ENCODE results near the gene COA1. TPM values are rescaled to one million over a fixed set of nuclear protein-coding genes. Genes with fewer than 3 reads are reported as not detected.
A peak's percentile ranks its signal among the peaks of the same experiment; 100 is the strongest.

COA1 gene
- total and polyA plus RNA-seq, 7 experiments from 2014 or later, result 51.3 to 86.6 (median 67.0) TPM

- intact Hi-C loops (cut with micrococcal nuclease), result no loop called here
- ChIA-PET POLR2A (interaction anchor here (1.2 kb wide), 1 partner anchor 15 kb away, joined by 3 read pairs; no protein-coding TSS in a partner anchor), CTCF (interaction anchor here (0.6 kb wide), 1 partner anchor 30 kb away, joined by 4 read pairs; no protein-coding TSS in a partner anchor)
- DNase-seq (no peak), ATAC-seq (no peak)
- Mint-ChIP-seq H3K4me3 (no peak overlapping the region), H3K36me3 (no peaks in the 10 kb centered on the region), H3K27me3 (peaks cover 0 to 10% (median 0%) of the 10 kb centered on the region in 5 donors), H3K27ac (no peak overlapping the region), H3K4me1 (peaks cover 7 to 24% (median 14%) of the 10 kb centered on the region in 7 donors), H3K9me3 (no peaks in the 10 kb centered on the region)
- no peak overlapping the region for H3K4me3 ChIP-seq (ENCODE audit: low read length)
- no peaks in the 10 kb centered on the region for H3K27me3 ChIP-seq (ENCODE audit: control insufficient read depth in 2 of 2, insufficient read depth in 2 of 2, low read length in 2 of 2)
- no peak overlapping the region for H3K27ac ChIP-seq (ENCODE audit: low read depth, low read length)
- no peaks in the 10 kb centered on the region for H3K4me1 ChIP-seq (ENCODE audit: control insufficient read depth in 2 of 2, insufficient read depth in 2 of 2, low read length in 2 of 2)
- no peaks in the 10 kb centered on the region for H3K9me3 ChIP-seq (ENCODE audit: control insufficient read depth in 2 of 3, low read length in 3 of 3)
- H3K36me3 ChIP-seq (ENCODE audit: control insufficient read depth in 2 of 3, insufficient read depth in 3 of 3, low read length in 3 of 3), result peaks cover 0 to 5% (median 0%) of the 10 kb centered on the region in 3 experiments
Measured at GRCh38 chr7:43753843-43754242, 24.5 kb upstream of the COA1 start.

- ChIA-PET CTCF (no interaction called here), POLR2A (no interaction called here)
- H3K4me1 Mint-ChIP-seq, result peaks cover 7 to 24% (median 14%) of the 10 kb centered on the region in 7 donors
- no peak overlapping the region for H3K27ac Mint-ChIP-seq
- no peak for ATAC-seq
- H3K36me3 Mint-ChIP-seq, result no peaks in the 10 kb centered on the region
- H3K27me3 Mint-ChIP-seq, result peaks cover 0 to 10% (median 0%) of the 10 kb centered on the region in 5 donors
- intact Hi-C loops (cut with micrococcal nuclease), result no loop called here
- Histone ChIP-seq H3K9me3 (ENCODE audit: control insufficient read depth in 2 of 3, low read length in 3 of 3) (no peaks in the 10 kb centered on the region), H3K27ac (ENCODE audit: low read depth, low read length) (no peak overlapping the region), H3K36me3 (ENCODE audit: control insufficient read depth in 2 of 3, insufficient read depth in 3 of 3, low read length in 3 of 3) (peaks cover 0 to 4% (median 0%) of the 10 kb centered on the region in 3 experiments), H3K4me1 (ENCODE audit: control insufficient read depth in 2 of 2, insufficient read depth in 2 of 2, low read length in 2 of 2) (no peaks in the 10 kb centered on the region), H3K27me3 (ENCODE audit: control insufficient read depth in 2 of 2, insufficient read depth in 2 of 2, low read length in 2 of 2) (no peaks in the 10 kb centered on the region), H3K4me3 (ENCODE audit: low read length) (no peak overlapping the region)
- H3K4me3 Mint-ChIP-seq, result no peak overlapping the region
- H3K9me3 Mint-ChIP-seq, result no peaks in the 10 kb centered on the region
- no peak for DNase-seq
Measured at GRCh38 chr7:43753271-43753810, 24.0 kb upstream of the COA1 start.

DNA sequence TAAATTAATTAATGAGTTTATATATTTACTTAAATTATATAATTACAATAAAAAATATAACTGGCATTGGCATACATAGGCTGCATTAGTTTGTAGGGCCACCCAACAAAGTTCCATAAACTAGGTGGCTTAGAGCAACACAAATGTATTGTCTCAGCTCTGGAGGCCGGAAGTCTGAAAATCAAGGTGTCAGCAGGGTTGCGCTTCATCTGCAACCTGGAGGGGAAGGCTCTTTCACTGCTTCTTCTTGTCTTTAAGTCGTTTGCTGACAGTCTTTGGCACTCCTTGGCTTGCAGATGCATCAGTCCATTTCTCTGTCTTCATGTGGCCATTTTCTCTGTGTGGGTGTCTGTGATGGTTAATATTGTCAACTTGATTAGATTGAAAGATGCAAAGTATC is 23.1 kb upstream of the COA1 start:
- Histone ChIP-seq H3K36me3 (ENCODE audit: control insufficient read depth in 2 of 3, insufficient read depth in 3 of 3, low read length in 3 of 3) (no peaks in the 10 kb centered on the region), H3K27me3 (ENCODE audit: control insufficient read depth in 2 of 2, insufficient read depth in 2 of 2, low read length in 2 of 2) (no peaks in the 10 kb centered on the region), H3K9me3 (ENCODE audit: control insufficient read depth in 2 of 3, low read length in 3 of 3) (no peaks in the 10 kb centered on the region), H3K27ac (ENCODE audit: low read depth, low read length) (no peak overlapping the region), H3K4me1 (ENCODE audit: control insufficient read depth in 2 of 2, insufficient read depth in 2 of 2, low read length in 2 of 2) (no peaks in the 10 kb centered on the region), H3K4me3 (ENCODE audit: low read length) (no peak overlapping the region)
- Mint-ChIP-seq H3K36me3 (no peaks in the 10 kb centered on the region), H3K4me3 (no peak overlapping the region), H3K27me3 (peaks cover 0 to 4% (median 0%) of the 10 kb centered on the region in 5 donors), H3K27ac (peak overlapping the region in 1 of 9 donors; percentile 80), H3K9me3 (no peaks in the 10 kb centered on the region), H3K4me1 (peaks cover 4 to 17% (median 7%) of the 10 kb centered on the region in 7 donors)
- DNase-seq (no peak), ATAC-seq (no peak)
- CTCF ChIA-PET, result no interaction called here
- intact Hi-C loops (cut with micrococcal nuclease), result no loop called here
- POLR2A ChIA-PET, result no interaction called here

GRCh38 chr7:43750016-43750887 is 20.9 kb upstream of the COA1 start:
- Histone ChIP-seq H3K27me3 (ENCODE audit: control insufficient read depth in 2 of 2, insufficient read depth in 2 of 2, low read length in 2 of 2) (no peaks in the 10 kb centered on the region), H3K36me3 (ENCODE audit: control insufficient read depth in 2 of 3, insufficient read depth in 3 of 3, low read length in 3 of 3) (no peaks in the 10 kb centered on the region), H3K27ac (ENCODE audit: low read depth, low read length) (no peak overlapping the region), H3K4me3 (ENCODE audit: low read length) (no peak overlapping the region), H3K9me3 (ENCODE audit: control insufficient read depth in 2 of 3, low read length in 3 of 3) (no peaks in the 10 kb centered on the region), H3K4me1 (ENCODE audit: control insufficient read depth in 2 of 2, insufficient read depth in 2 of 2, low read length in 2 of 2) (no peaks in the 10 kb centered on the region)
- ChIA-PET CTCF (interaction anchor here (1.3 kb wide), 1 partner anchor 20 kb away, joined by 3 read pairs; no protein-coding TSS in a partner anchor), POLR2A (no interaction called here)
- intact Hi-C loops (cut with micrococcal nuclease), result no loop called here
- no peaks in the 10 kb centered on the region for H3K9me3 Mint-ChIP-seq
- ATAC-seq (no peak), DNase-seq (no peak)
- no peak overlapping the region for H3K27ac Mint-ChIP-seq
- peaks cover 0 to 7% (median 0%) of the 10 kb centered on the region in 5 donors for H3K27me3 Mint-ChIP-seq
- H3K4me1 Mint-ChIP-seq, result peaks cover 0 to 4% (median 0%) of the 10 kb centered on the region in 7 donors
- no peaks in the 10 kb centered on the region for H3K36me3 Mint-ChIP-seq
- no peak overlapping the region for H3K4me3 Mint-ChIP-seq

DNA sequence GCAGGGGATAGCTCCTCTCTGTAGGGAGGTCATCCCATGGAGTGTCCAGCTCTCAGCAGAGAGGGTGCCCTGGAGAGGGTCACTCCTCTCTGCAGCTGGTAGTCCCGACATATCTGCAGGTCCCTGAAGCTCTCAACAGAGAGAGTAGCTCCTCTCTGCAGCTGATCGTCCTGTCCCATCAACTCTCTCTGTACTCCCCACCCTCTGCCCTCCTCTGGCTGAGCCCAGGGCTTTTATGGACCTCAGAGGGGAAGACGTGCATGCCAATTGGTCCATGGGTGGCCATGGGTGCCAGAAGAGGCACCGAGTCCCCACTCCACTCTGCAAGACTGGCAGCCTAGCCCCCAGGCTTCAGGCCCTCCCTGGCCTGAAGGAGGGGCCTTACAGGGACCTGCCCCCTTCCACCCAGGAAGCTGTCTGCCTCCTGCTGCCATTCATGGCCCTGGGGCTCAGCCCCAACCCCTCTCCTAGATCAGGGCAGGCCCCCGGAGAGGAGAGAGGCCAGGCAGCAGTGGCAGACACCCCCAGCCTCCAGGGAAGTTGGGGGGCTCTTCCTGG is 20.1 kb upstream of the COA1 start:
- CTCF ChIA-PET, result interaction anchor here (1.3 kb wide), 1 partner anchor 19 kb away, joined by 3 read pairs; no protein-coding TSS in a partner anchor
- H3K4me1 ChIP-seq (ENCODE audit: control insufficient read depth in 2 of 2, insufficient read depth in 2 of 2, low read length in 2 of 2), result no peaks in the 10 kb centered on the region

DNA sequence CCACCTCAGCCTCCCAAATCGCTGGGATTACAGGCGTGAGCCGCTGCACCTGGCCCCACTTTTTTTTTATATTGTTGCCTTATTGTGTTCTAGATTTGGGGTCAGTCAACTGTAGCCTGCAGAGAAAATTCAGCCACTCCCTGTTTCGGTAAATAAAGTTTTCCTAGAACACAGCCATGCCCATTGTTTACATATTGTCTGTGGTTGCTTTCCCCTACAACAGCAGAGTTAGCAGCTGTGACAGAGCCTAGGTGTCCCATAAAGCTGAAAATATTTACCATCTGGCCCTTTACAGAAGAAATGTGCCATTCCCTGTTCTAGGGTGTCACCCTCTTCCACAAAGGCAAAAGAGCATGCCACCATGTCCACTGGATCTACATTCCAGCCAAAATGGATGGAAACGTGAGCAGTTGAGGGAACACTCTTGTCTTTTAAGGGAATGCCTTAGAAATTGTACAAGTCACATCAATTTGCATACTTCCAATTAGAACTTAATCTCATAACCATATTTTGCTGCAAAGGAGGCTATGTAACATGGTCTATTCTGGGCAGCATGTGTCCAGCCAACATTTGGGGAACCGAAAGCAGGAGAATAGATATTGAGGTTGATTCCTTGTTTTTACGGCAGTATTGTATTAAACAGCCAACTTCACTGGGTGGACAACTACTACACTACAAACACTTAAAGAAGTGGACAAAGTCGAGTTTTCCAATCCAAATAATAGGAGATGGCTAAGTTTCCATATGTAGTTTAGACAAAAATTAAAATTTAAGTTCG is 18.2 kb upstream of the COA1 start:
- Histone ChIP-seq H3K36me3 (ENCODE audit: control insufficient read depth in 2 of 3, insufficient read depth in 3 of 3, low read length in 3 of 3) (no peaks in the 10 kb centered on the region), H3K4me1 (ENCODE audit: control insufficient read depth in 2 of 2, insufficient read depth in 2 of 2, low read length in 2 of 2) (no peaks in the 10 kb centered on the region), H3K27ac (ENCODE audit: low read depth, low read length) (no peak overlapping the region), H3K27me3 (ENCODE audit: control insufficient read depth in 2 of 2, insufficient read depth in 2 of 2, low read length in 2 of 2) (no peaks in the 10 kb centered on the region), H3K4me3 (ENCODE audit: low read length) (no peak overlapping the region), H3K9me3 (ENCODE audit: control insufficient read depth in 2 of 3, low read length in 3 of 3) (no peaks in the 10 kb centered on the region)
- H3K27ac Mint-ChIP-seq, result no peak overlapping the region
- H3K36me3 Mint-ChIP-seq, result no peaks in the 10 kb centered on the region
- ChIA-PET POLR2A (no interaction called here), CTCF (no interaction called here)
- peaks cover 0 to 7% (median 0%) of the 10 kb centered on the region in 5 donors for H3K27me3 Mint-ChIP-seq
- no peaks in the 10 kb centered on the region for H3K9me3 Mint-ChIP-seq
- ATAC-seq, result no peak
- no peak overlapping the region for H3K4me3 Mint-ChIP-seq
- no peak for DNase-seq
- peaks cover 0 to 4% (median 0%) of the 10 kb centered on the region in 7 donors for H3K4me1 Mint-ChIP-seq
- intact Hi-C loops (cut with micrococcal nuclease), result no loop called here

More for the DNA sequence above, 20.1 kb upstream of the COA1 start:
- Mint-ChIP-seq H3K4me3 (no peak overlapping the region), H3K36me3 (no peaks in the 10 kb centered on the region), H3K27ac (no peak overlapping the region), H3K27me3 (peaks cover 0 to 7% (median 0%) of the 10 kb centered on the region in 5 donors), H3K4me1 (peaks cover 0 to 4% (median 0%) of the 10 kb centered on the region in 7 donors), H3K9me3 (no peaks in the 10 kb centered on the region)
- Histone ChIP-seq H3K27me3 (ENCODE audit: control insufficient read depth in 2 of 2, insufficient read depth in 2 of 2, low read length in 2 of 2) (no peaks in the 10 kb centered on the region), H3K27ac (ENCODE audit: low read depth, low read length) (no peak overlapping the region), H3K9me3 (ENCODE audit: control insufficient read depth in 2 of 3, low read length in 3 of 3) (no peaks in the 10 kb centered on the region), H3K36me3 (ENCODE audit: control insufficient read depth in 2 of 3, insufficient read depth in 3 of 3, low read length in 3 of 3) (no peaks in the 10 kb centered on the region), H3K4me3 (ENCODE audit: low read length) (no peak overlapping the region)
- intact Hi-C loops (cut with micrococcal nuclease), result no loop called here
- ATAC-seq (no peak), DNase-seq (no peak)
- POLR2A ChIA-PET, result no interaction called here

Measured in naive thymus-derived CD4-positive, alpha-beta T cell (primary cell).